WI38 (cell line): ENCODE data around the gene STRN3.

Experiments used
- H3K4me3 ChIP-seq: 2 replicates; pipeline ENCODE4 v1.5.1; 2011; ENCODE audit warnings: low read depth, mild to moderate bottlenecking, control low read depth, low read length
- TF ChIP-seq, protein P1 (sequence below): IDR thresholded peaks from 2 replicates; pipeline ENCODE4 v1.5.1; 2012; ENCODE audit warnings: low read depth, mild to moderate bottlenecking, control low read depth, low read length

STRN3 gene

DNA sequence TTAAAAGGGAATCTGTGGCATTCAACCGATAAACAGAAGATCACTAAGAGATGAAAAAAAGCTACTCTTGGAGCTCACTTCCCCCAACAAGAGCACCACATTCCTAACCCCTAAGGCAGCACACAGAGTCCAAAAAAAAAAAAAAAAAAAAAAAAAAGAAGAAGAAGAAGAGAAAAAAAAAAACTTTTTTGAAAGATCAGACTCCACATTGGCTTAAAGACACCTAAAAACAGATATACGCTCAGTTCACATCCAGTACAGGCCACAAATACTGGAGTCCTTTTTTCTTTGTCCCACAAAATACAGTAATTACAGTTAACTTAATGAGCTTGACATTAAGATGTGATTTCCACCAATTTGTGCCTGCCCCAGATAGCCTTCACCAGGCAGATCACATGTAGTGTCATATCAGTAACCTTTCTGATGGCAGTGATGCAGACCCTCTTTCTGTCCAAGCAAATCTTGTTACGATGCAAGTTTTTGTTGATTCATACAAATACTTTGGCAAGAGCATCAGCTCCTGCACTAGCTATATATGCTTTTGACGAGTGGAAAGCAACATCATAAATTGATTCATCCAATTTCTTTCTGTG, 131.2 kb downstream of the STRN3 start:
- H3K4me3 ChIP-seq = no peak overlapping the region
- TF ChIP-seq, protein P1, sequence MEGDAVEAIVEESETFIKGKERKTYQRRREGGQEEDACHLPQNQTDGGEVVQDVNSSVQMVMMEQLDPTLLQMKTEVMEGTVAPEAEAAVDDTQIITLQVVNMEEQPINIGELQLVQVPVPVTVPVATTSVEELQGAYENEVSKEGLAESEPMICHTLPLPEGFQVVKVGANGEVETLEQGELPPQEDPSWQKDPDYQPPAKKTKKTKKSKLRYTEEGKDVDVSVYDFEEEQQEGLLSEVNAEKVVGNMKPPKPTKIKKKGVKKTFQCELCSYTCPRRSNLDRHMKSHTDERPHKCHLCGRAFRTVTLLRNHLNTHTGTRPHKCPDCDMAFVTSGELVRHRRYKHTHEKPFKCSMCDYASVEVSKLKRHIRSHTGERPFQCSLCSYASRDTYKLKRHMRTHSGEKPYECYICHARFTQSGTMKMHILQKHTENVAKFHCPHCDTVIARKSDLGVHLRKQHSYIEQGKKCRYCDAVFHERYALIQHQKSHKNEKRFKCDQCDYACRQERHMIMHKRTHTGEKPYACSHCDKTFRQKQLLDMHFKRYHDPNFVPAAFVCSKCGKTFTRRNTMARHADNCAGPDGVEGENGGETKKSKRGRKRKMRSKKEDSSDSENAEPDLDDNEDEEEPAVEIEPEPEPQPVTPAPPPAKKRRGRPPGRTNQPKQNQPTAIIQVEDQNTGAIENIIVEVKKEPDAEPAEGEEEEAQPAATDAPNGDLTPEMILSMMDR = no peak

DNA sequence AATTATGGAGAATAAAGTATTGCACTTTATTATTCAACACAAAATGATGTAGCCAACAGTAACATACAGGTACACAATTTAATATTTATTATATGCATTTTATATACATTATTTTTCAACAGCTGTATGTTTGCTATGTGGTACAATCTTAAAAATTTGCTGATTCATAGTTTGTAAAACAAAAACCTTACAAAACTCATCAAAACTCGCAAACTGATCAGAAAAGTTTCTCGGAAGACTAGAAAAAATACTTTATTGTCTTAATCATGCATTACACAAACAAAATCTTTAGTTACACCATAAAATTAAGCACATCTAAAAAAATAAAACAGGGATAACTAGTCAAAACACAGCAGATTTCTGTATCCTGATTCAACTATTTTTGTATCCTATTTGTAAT, 132.4 kb downstream of the STRN3 start:
- no peak overlapping the region for H3K4me3 ChIP-seq
- TF ChIP-seq, protein P1 = no peak

DNA sequence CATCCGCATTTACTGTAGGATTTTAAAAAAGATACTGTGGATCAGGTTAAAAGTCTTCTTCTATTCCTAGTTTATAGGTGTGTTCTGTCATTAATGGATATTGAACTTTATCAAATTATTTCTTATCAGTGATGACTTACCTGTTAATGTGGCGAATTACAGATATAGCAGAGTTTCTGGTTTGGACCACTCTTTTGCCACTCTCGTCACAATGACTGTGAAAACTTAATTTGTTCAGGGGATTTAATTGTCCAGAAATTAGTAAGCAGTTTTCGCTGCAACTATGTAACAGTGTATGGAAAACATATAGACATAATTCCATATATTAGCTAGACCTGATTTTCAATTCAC, 137.0 kb downstream of the STRN3 start:
- no peak overlapping the region for H3K4me3 ChIP-seq
- TF ChIP-seq, protein P1 = no peak

DNA sequence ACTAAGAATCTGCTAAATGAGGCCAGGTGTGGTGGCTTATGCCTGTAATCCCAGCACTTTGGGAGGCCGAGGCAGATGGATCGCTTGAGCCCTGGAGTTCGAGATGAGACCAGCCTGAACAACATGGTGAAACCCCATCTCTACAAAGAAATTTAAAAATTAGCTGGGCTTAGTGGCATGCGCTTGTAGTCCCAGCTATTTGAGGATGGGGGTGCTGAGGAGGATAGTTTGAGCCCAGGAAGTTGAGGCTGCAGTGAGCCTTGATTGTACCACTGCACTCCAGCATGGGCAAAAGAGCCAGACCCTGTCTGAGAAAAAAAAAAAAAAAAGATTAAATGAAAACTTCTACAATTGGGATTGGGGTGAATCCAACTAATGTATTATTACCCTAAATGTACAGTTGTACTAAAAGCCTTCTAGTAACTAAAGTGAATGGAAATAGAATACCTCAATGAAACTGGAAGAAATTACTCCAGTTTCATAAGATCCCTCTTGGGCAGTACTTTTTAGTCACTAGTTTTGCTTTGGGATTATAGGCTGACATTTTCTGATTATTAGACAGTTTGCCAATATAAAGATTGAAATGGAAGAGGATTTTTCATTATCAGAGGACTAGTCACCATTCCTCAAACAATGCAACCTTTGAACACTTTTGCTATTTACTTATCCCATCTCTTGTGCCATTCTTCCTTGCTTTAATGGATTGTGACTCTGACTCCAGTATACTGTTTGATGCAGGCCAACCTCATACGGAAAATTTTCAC, 137.5 kb downstream of the STRN3 start:
- TF ChIP-seq, protein P1 = no peak
- H3K4me3 ChIP-seq = no peak overlapping the region

DNA sequence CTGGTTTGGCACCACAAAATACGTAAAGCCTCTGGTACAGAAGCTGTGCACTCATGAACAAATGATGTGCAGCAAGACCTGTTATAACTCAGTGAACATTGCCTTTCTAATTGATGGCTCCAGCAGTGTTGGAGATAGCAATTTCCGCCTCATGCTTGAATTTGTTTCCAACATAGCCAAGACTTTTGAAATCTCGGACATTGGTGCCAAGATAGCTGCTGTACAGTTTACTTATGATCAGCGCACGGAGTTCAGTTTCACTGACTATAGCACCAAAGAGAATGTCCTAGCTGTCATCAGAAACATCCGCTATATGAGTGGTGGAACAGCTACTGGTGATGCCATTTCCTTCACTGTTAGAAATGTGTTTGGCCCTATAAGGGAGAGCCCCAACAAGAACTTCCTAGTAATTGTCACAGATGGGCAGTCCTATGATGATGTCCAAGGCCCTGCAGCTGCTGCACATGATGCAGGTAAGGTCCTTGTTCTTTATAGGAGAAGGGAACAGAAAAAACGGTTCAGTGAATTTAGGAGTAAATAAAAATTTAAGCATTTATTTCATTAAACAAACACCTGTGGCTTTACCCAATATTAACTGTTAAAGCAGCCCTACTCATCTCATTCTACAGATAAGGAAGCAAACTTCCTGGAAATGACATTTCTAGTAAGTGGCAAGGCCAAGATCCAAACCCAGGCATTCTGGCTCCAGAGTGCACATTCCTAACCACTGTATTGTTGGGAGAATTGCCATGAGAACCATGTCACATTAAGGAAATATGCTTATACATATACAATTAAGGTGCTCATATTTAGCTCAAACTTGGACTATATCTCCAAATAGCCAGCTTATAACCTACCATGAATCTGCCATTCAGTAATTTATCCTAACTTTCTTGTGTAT, 140.1 kb downstream of the STRN3 start:
- no peak overlapping the region for H3K4me3 ChIP-seq
- TF ChIP-seq, protein P1 = no peak

DNA sequence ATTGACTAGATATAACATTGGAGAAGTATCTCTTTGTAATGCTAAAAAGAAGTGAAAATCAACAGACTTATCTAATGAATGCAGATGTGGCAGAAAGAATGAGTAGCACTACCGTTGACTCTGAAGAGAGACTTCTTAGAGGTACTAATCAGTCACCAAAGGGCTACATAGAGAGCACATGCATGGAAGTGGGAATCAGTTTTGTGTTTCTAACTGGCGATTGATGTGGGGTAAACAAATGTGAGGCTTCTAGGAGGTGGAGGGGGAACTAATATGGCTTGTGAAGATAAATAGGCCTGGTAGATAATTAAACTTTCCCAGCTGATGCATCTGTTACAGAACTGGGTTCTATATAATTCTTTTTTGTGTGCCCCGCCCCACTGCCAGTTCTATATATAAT, 141.3 kb downstream of the STRN3 start:
- TF ChIP-seq, protein P1 = no peak

More for the DNA sequence above, 141.3 kb downstream of the STRN3 start:
- no peak overlapping the region for H3K4me3 ChIP-seq
